ENCODE measurements around the gene NR2C2AP. TPM values are rescaled to one million over a fixed set of nuclear protein-coding genes. Genes with fewer than 3 reads are reported as not detected.

The NR2C2AP gene
- polyA plus RNA-seq, 1 experiment: 3.8 TPM

DNA sequence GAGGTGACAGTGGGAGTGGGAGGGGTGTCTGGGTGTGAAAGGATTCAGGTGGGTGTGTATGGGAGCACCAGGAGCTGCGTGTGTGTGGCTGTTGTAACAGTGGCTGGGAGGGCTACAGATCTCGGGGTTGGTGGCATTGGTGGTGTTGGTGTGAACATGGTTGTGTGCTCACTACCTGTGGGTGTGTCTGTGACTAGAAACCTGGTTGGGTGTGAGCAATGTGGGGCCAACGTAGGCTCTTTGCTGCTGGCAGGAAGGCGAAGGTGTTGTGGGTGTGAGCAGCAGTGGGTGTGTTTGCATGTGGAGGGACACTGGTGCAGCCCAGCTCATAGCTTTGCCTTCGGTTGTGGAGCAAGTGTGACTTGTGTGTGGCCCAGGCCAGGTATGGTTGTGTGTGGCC lies 3.7 kb upstream of the NR2C2AP start:
- no peak overlapping the region for H3K4me3 ChIP-seq (ENCODE audit: low read depth, low read length)
- CTCF ChIA-PET: no interaction called here
- POLR2A ChIA-PET: no interaction called here
- no peak overlapping the region for H3K27ac ChIP-seq (ENCODE audit: low read depth, low read length)
- no peak for TF ChIP-seq CTCF (IDR thresholded peaks at IDR 0.05; ENCODE audit: low read depth, low read length)
- DNase-seq (ENCODE audit: low read depth, low spot score): no peak
- peaks cover 6% of the 10 kb centered on the region for H3K27me3 ChIP-seq (ENCODE audit: control insufficient read depth, insufficient read depth, low read length)
- no peaks in the 10 kb centered on the region; the same call in 1 of the 2 replicates for H3K9me3 ChIP-seq (ENCODE audit: control insufficient read depth, insufficient read depth, low read length)

DNA sequence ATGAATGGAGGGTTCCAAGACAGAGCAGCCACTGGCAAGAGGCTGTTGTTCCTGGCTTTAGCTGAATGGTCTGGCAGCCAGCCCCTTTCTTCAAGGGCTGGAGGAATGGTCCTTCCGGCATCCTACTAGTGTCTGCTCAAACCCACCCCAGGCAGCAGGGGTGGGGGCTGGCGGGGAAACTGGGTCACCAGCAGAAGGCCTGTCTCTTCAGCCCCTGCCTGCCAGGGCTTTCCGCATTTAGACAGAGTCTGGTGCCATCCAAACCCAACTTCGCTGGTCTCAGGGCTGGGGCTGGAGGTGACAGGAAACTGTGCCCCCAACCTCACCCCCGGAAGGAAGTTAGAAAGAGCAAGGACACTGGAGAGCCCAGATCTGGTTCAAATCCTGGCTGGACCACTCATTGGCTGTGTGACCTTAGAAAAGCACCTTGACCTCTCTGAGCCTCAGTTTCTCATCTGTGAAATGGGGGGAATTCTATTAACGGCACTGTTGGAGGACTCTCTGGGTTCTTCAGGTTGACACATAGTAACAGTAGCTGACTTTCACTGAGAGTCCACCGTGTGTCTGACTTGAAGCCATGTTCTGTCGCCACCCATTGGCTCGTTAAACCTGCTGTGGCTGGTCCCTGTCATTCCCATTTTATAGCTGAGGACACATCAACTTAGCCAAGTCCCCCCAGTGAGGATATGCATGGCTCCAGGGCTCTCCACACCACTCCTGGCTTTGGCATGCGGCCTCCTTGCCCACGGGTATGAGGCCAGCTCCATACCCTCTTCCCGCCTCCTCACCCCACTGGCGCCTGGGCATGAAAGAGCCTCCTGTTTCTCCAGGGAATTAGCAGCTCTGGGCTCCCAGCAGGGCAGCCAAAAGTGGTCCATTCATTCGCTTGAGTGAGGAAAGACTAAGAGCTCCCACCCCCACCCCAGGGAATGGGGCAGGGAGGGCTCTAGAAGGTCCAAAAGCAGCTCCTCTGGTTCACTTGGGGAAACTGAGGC lies 2.5 kb upstream of the NR2C2AP start:
- Histone ChIP-seq H3K27ac (ENCODE audit: low read depth, low read length) (no peak overlapping the region), H3K4me3 (ENCODE audit: low read depth, low read length) (no peak overlapping the region), H3K27me3 (ENCODE audit: control insufficient read depth, insufficient read depth, low read length) (peaks cover 2% of the 10 kb centered on the region), H3K9me3 (ENCODE audit: control insufficient read depth, insufficient read depth, low read length) (no peaks in the 10 kb centered on the region; the same call in 1 of the 2 replicates)
- no peak for TF ChIP-seq CTCF (IDR thresholded peaks at IDR 0.05; ENCODE audit: low read depth, low read length)
- DNase-seq (ENCODE audit: low read depth, low spot score): no peak
- ChIA-PET CTCF (no interaction called here), POLR2A (interaction anchor here (0.6 kb wide), 1 partner anchor 239 kb away, joined by 11 read pairs; no protein-coding TSS in a partner anchor)

DNA sequence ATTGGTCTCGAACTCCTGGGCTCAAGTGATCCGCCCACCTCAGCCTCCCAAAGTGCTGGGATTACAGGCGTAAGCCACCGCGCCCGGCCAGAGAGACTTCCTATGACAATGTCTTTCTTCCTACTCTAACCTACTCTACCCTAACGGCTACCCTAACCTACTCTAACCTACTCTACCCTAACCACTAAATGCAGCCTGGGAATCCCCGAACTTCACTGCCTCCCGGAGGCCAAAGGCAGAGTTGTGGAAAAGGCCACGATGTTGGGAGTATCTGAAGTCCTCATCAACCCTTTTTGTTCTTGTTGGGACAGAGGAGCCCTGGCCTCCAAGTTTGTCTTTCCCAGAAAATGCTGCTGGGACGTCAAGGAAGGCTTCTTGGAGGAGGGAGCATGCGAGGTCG lies 967 bp upstream of the NR2C2AP start:
- DNase-seq (ENCODE audit: low read depth, low spot score): no peak
- Histone ChIP-seq H3K27me3 (ENCODE audit: control insufficient read depth, insufficient read depth, low read length) (peaks cover 2% of the 10 kb centered on the region), H3K9me3 (ENCODE audit: control insufficient read depth, insufficient read depth, low read length) (no peaks in the 10 kb centered on the region; the same call in 1 of the 2 replicates), H3K27ac (ENCODE audit: low read depth, low read length) (no peak overlapping the region), H3K4me3 (ENCODE audit: low read depth, low read length) (no peak overlapping the region)
- ChIA-PET CTCF (interaction anchor here (0.7 kb wide), 1 partner anchor 88 kb away, joined by 5 read pairs; no protein-coding TSS in a partner anchor), POLR2A (interaction anchor here (0.7 kb wide), 3 partner anchors 16 to 311 kb away, joined by 6 to 10 read pairs (median 7); no protein-coding TSS in a partner anchor)
- TF ChIP-seq CTCF (IDR thresholded peaks at IDR 0.05; ENCODE audit: low read depth, low read length): no peak

DNA sequence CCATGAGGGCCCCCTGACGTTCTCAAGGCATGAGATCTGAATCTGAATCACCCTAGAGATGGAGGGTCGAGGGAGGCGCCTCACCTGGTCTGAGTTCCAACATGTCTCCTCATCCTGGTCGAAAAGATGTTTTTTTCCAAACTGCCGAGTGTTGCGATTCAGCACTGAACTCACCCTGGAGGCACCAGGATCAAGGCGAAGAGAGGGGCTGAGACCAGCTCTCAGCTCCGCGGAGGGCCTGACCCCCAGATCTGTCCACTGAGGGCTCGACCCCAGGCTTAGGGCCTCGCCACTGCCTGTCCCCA lies 555 bp downstream of the NR2C2AP start:
- Histone ChIP-seq H3K27me3 (ENCODE audit: control insufficient read depth, insufficient read depth, low read length) (peaks cover 2% of the 10 kb centered on the region), H3K9me3 (ENCODE audit: control insufficient read depth, insufficient read depth, low read length) (no peaks in the 10 kb centered on the region; the same call in 1 of the 2 replicates), H3K27ac (ENCODE audit: low read depth, low read length) (no peak overlapping the region), H3K4me3 (ENCODE audit: low read depth, low read length) (peak overlapping the region; percentile 65)
- POLR2A ChIA-PET: interaction anchor here (0.9 to 1.7 kb wide), 3 partner anchors 10 to 120 kb away, joined by 3 to 22 read pairs (median 6); partner anchors contain the start of genes BORCS8 and RFXANK
- CTCF ChIA-PET: interaction anchor here (0.9 kb wide), 1 partner anchor 28 kb away, joined by 3 read pairs; no protein-coding TSS in a partner anchor
- no peak for DNase-seq (ENCODE audit: low read depth, low spot score)
- no peak for TF ChIP-seq CTCF (IDR thresholded peaks at IDR 0.05; ENCODE audit: low read depth, low read length)

Data from AG04450 (cell line).